ENCODE measurements around the gene ZSWIM7. TPM values are rescaled to one million over a fixed set of nuclear protein-coding genes. Genes with fewer than 3 reads are reported as not detected.

ZSWIM7 gene
- total and polyA plus RNA-seq, 2 of the 4 experiments (the other 2 are of a cell fraction): 6.8 to 12.1 TPM

DNA sequence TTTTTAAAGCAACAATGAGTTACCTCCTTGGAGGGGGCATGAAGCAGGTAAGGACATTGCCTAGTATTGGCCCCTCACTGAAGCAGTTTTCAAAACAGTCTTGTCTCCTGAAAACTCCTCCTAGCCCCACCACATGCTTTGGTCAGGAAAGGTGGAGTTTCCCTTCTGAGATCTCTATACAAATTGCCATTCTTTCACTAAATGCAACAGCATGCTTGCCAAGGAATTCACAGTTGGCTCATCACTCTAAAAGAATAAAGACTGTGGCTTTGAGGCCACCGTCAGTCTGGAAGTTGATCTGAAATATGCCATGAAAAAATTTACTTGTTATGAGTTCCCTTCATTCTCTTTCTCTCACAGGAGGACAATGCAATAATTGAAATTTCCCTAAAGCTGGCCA is 4.3 kb upstream of the ZSWIM7 start:
- Histone ChIP-seq H3K4me1 (ENCODE audit: control insufficient read depth, insufficient read depth, low read length) (peaks cover 7% of the 10 kb centered on the region; the same call in 1 of the 2 replicates), H3K27me3 (ENCODE audit: control insufficient read depth, insufficient read depth, low read length) (no peaks in the 10 kb centered on the region), H2BK20ac (ENCODE audit: low read depth, low read length) (no peak overlapping the region), H3K9ac (ENCODE audit: low read depth, low read length) (no peak overlapping the region), H3K18ac (ENCODE audit: low read depth, low read length) (no peak overlapping the region), H4K91ac (ENCODE audit: insufficient read depth, low read depth, low read length) (no peak overlapping the region), H2AFZ (replicated peaks; ENCODE audit: low read length, poor library complexity) (no peak overlapping the region), H4K5ac (ENCODE audit: low read depth, low read length) (no peak overlapping the region), H3K4me2 (ENCODE audit: low read depth, low read length) (no peak overlapping the region), H3K9me3 (ENCODE audit: control insufficient read depth, insufficient read depth, low read length) (no peaks in the 10 kb centered on the region), H3K9me1 (ENCODE audit: insufficient read depth, low read length) (peaks cover 10% of the 10 kb centered on the region), H3K36me3 (ENCODE audit: control insufficient read depth, insufficient read depth, low read length) (peaks cover 36% of the 10 kb centered on the region), H3K4ac (ENCODE audit: low read depth, low read length) (no peak overlapping the region), H4K20me1 (ENCODE audit: insufficient read depth, low read length) (peaks cover 5% of the 10 kb centered on the region; the same call in 1 of the 2 replicates), H2AK9ac (replicated peaks; ENCODE audit: low read depth, low read length, poor library complexity) (no peak overlapping the region), H3K79me1 (ENCODE audit: low read depth in 1 of 2, low read length in 2 of 2) (peaks cover 39 to 65% of the 10 kb centered on the region in 2 experiments), H2AK5ac (ENCODE audit: low read depth, low read length) (no peak overlapping the region), H2BK120ac (ENCODE audit: low read depth, low read length) (no peak overlapping the region), H3K23ac (ENCODE audit: low read depth, low read length) (no peak overlapping the region), H3K56ac (ENCODE audit: extremely low read depth, insufficient read depth, low read length) (no peak overlapping the region), H3K27ac (ENCODE audit: insufficient read depth, low read length) (no peak overlapping the region), H2BK5ac (ENCODE audit: low read depth, low read length, poor library complexity, severe bottlenecking) (no peak overlapping the region), H3K4me3 (ENCODE audit: insufficient read depth, low read depth, low read length) (no peak overlapping the region), H2BK15ac (ENCODE audit: low read depth, low read length) (no peak overlapping the region), H4K8ac (ENCODE audit: low read depth in 2 of 2, low read length in 2 of 2) (no peak overlapping the region), H3K14ac (replicated peaks; ENCODE audit: low read depth, low read length) (no peak overlapping the region)
- ATAC-seq (ENCODE audit: low read depth): no peak
- ChIA-PET POLR2A (ENCODE audit: unreplicated experiment) (no interaction called here), CTCF (no interaction called here)
- TF ChIP-seq MXI1 (IDR thresholded peaks at IDR 0.05; ENCODE audit: borderline replicate concordance, low read depth, low read length) (no peak), BHLHE40 (IDR thresholded peaks at IDR 0.05; ENCODE audit: low read depth, low read length) (no peak), RCOR1 (IDR thresholded peaks at IDR 0.05; ENCODE audit: insufficient replicate concordance, low read length) (no peak), FOS (IDR thresholded peaks at IDR 0.05; ENCODE audit: low read depth, low read length) (no peak), RFX5 (IDR thresholded peaks at IDR 0.05; ENCODE audit: low read depth, low read length) (no peak), NFE2L2 (IDR thresholded peaks at IDR 0.05; ENCODE audit: low read depth, low read length) (no peak), CTCF (conservative IDR thresholded peaks at IDR 0.05; ENCODE audit: low read depth, low read length) (no peak), POLR2A (IDR thresholded peaks at IDR 0.05; ENCODE audit: low read depth, low read length) (no peak), MAFK (IDR thresholded peaks at IDR 0.05; ENCODE audit: low read depth, low read length) (no peak), MAZ (IDR thresholded peaks at IDR 0.05; ENCODE audit: borderline replicate concordance, low read depth, low read length) (no peak), CEBPB (IDR thresholded peaks at IDR 0.05; ENCODE audit: low read depth, low read length) (no peak), SMC3 (IDR thresholded peaks at IDR 0.05; ENCODE audit: low read depth, low read length) (no peak)
- TF ChIP-seq, protein P1, sequence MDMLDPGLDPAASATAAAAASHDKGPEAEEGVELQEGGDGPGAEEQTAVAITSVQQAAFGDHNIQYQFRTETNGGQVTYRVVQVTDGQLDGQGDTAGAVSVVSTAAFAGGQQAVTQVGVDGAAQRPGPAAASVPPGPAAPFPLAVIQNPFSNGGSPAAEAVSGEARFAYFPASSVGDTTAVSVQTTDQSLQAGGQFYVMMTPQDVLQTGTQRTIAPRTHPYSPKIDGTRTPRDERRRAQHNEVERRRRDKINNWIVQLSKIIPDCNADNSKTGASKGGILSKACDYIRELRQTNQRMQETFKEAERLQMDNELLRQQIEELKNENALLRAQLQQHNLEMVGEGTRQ (IDR thresholded peaks at IDR 0.05; ENCODE audit: low read depth, low read length): no peak
- TF ChIP-seq, protein P2, sequence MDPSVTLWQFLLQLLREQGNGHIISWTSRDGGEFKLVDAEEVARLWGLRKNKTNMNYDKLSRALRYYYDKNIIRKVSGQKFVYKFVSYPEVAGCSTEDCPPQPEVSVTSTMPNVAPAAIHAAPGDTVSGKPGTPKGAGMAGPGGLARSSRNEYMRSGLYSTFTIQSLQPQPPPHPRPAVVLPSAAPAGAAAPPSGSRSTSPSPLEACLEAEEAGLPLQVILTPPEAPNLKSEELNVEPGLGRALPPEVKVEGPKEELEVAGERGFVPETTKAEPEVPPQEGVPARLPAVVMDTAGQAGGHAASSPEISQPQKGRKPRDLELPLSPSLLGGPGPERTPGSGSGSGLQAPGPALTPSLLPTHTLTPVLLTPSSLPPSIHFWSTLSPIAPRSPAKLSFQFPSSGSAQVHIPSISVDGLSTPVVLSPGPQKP (IDR thresholded peaks at IDR 0.05; ENCODE audit: borderline replicate concordance, low read depth, low read length): no peak
- intact Hi-C loops (cut with micrococcal nuclease): no loop called here
- no TSS peak for BruUV-seq (replicated peaks)
- WGBS, 2 experiments (ENCODE audit: extremely low coverage in 2 of 2, insufficient read length in 1 of 2): no CpG with 5 or more reads among the region's 1 CpG
- dilution Hi-C loops (cut with HindIII; ENCODE audit: low sequenced_read_pairs, unreplicated experiment): no loop called here
- in situ Hi-C loops (cut with MboI; ENCODE audit: low sequenced_read_pairs): no loop called here
- DNase-seq: no peak

All from IMR-90 (cell line).